OCI-LY7 (cell line): ENCODE measurements around the gene GMDS. TPM values are rescaled to one million over a fixed set of nuclear protein-coding genes. Genes with fewer than 3 reads are reported as not detected.

ENCODE experiments used
- BruUV-seq: library from RNA; stranded (reverse); fragments of 400-500 nt; replicated peaks from 2 replicates; lab custom pipeline; 2021; lab: Mats Ljungman, UMichigan
- CTCF ChIA-PET: fragments of 300-600 bp; sonication (Branson Sonifier 250); formaldehyde crosslinking; loops from one replicate; lab custom pipeline; 2022; ENCODE audit warnings: antibody characterized with exemption; ENCODE audit not compliant: unreplicated experiment; lab: Charles Lee
- POLR2A ChIA-PET: fragments of 300-600 bp; sonication (Branson Sonifier 250); formaldehyde crosslinking; loops from one replicate; lab custom pipeline; 2022; ENCODE audit warnings: antibody characterized with exemption; lab: Charles Lee
- DNase-seq: peaks from one replicate; pipeline ENCODE4 v3.0.0-alpha.2; 2015; ENCODE audit warnings: low spot score
- H2AFZ ChIP-seq: fragments of 200-600 bp; sonication (generic), shearing (Covaris generic); 2 replicates; pipeline ENCODE4 v1.6.1; 2014; ENCODE audit warnings: mild to moderate bottlenecking, antibody characterized with exemption, low read length, moderate library complexity
- H3K27ac ChIP-seq: fragments of 200-600 bp; sonication (generic); 2 replicates; pipeline ENCODE4 v1.5.1; 2014; ENCODE audit warnings: mixed run types, low read depth, mild to moderate bottlenecking, moderate library complexity, low read length, inconsistent platforms; ENCODE audit not compliant: poor library complexity, severe bottlenecking
- H3K36me3 ChIP-seq: fragments of 200-600 bp; sonication (generic); 2 replicates; pipeline ENCODE4 v1.6.1; 2014; ENCODE audit warnings: mild to moderate bottlenecking, antibody characterized with exemption, low read length, moderate library complexity, mixed read lengths; ENCODE audit not compliant: insufficient read depth
- H3K4me1 ChIP-seq: fragments of 200-600 bp; sonication (generic); 2 replicates; pipeline ENCODE4 v1.5.1; 2014; ENCODE audit warnings: mild to moderate bottlenecking, low read length; ENCODE audit not compliant: insufficient read depth, poor library complexity, severe bottlenecking
- H3K4me2 ChIP-seq: fragments of 200-600 bp; sonication (generic); 2 replicates; pipeline ENCODE4 v1.6.1; 2014; ENCODE audit warnings: mild to moderate bottlenecking, low read length
- H3K4me3 ChIP-seq: fragments of 200-600 bp; sonication (generic); 2 replicates; pipeline ENCODE4 v1.5.1; 2014; ENCODE audit warnings: mild to moderate bottlenecking, low read depth, low read length; ENCODE audit not compliant: poor library complexity, severe bottlenecking
- H3K79me2 ChIP-seq: fragments of 200-600 bp; sonication (generic); 2 replicates; pipeline ENCODE4 v1.6.1; 2016; ENCODE audit warnings: low read depth, mild to moderate bottlenecking, low read length, moderate library complexity, mixed read lengths; ENCODE audit not compliant: insufficient read depth
- H3K9me2 ChIP-seq: fragments of 200-600 bp; sonication (generic); 2 replicates; pipeline ENCODE4 v1.6.1; 2016; ENCODE audit warnings: mild to moderate bottlenecking, low read length, mixed read lengths; ENCODE audit not compliant: insufficient read depth
- H3K9me3 ChIP-seq: fragments of 200-600 bp; sonication (generic); 2 replicates; pipeline ENCODE4 v1.6.1; 2014; ENCODE audit warnings: mild to moderate bottlenecking, mixed run types, low read length, mixed read lengths
- H4K20me1 ChIP-seq: fragments of 200-600 bp; sonication (generic); 2 replicates; pipeline ENCODE4 v1.6.1; 2014; ENCODE audit warnings: mild to moderate bottlenecking, antibody characterized with exemption, low read length, moderate library complexity, mixed read lengths; ENCODE audit not compliant: insufficient read depth
- CTCF ChIP-seq: fragments of 200-600 bp; sonication (generic); conservative IDR thresholded peaks from 2 replicates; pipeline ENCODE4 v1.5.1; 2014; ENCODE audit warnings: mild to moderate bottlenecking, antibody characterized with exemption, low read length, moderate library complexity, mixed read lengths
- EZH2phosphoT487 ChIP-seq: fragments of 200-600 bp; sonication (generic); IDR thresholded peaks from 2 replicates; pipeline ENCODE4 v1.6.1; 2018; ENCODE audit warnings: low read depth, borderline replicate concordance, mild to moderate bottlenecking, mixed run types, antibody characterized with exemption, low read length, moderate library complexity, mixed read lengths
- intact Hi-C: fragments of 100-400 bp; cut with micrococcal nuclease; formaldehyde crosslinking; loops from one replicate; pipeline ENCODE4 v1.10.0; 2022; ENCODE audit not compliant: unreplicated experiment
- total RNA-seq, 2 experiments: library from RNA; depleted of rRNA in 1 of 2; stranded (reverse); fragments of >200 nt in 1 of 2; shearing (Covaris generic) in 1 of 2; gene quantifications; 2 replicates each; pipeline ENCODE4 v1.2.3, GENCODE V29; 2014 to 2022

The GMDS gene
- total RNA-seq, 2 experiments from 2014 or later: 9.9 to 26.8 TPM

GRCh38 chr6:1850840-1851157 lies 394.6 kb downstream of the GMDS start:
- intact Hi-C loops: no loop called here

GRCh38 chr6:1850121-1850839 lies 395.1 kb downstream of the GMDS start:
- Histone ChIP-seq H3K27ac (no peak overlapping the region), H3K4me1 (peaks cover 6% of the 10 kb centered on the region), H3K4me2 (no peak overlapping the region), H3K79me2 (no peaks in the 10 kb centered on the region), H3K4me3 (no peak overlapping the region), H3K36me3 (no peaks in the 10 kb centered on the region), H4K20me1 (no peaks in the 10 kb centered on the region), H3K9me3 (no peaks in the 10 kb centered on the region), H3K9me2 (no peaks in the 10 kb centered on the region), H2AFZ (no peak overlapping the region)
- intact Hi-C loops: no loop called here
- POLR2A ChIA-PET: interaction anchor here (0.6 kb wide), 2 partner anchors 91 to 402 kb away, joined by 3 to 5 read pairs; no protein-coding TSS in a partner anchor
- BruUV-seq: no TSS peak
- CTCF ChIA-PET: no interaction called here
- DNase-seq: no peak
- TF ChIP-seq EZH2phosphoT487 (no peak), CTCF (no peak)

More at GRCh38 chr6:1850840-1851157, 394.6 kb downstream of the GMDS start:
- no peak overlapping the region for H2AFZ ChIP-seq
- BruUV-seq: no TSS peak
- no peaks in the 10 kb centered on the region for H4K20me1 ChIP-seq
- H3K4me1 ChIP-seq: peaks cover 6% of the 10 kb centered on the region
- no peak for DNase-seq
- no peak for TF ChIP-seq EZH2phosphoT487
- no peak for TF ChIP-seq CTCF
- no peaks in the 10 kb centered on the region for H3K79me2 ChIP-seq
- no peaks in the 10 kb centered on the region for H3K36me3 ChIP-seq
- ChIA-PET CTCF (no interaction called here), POLR2A (no interaction called here)
- H3K9me2 ChIP-seq: no peaks in the 10 kb centered on the region
- H3K4me3 ChIP-seq: no peak overlapping the region
- no peak overlapping the region for H3K4me2 ChIP-seq
- no peaks in the 10 kb centered on the region for H3K9me3 ChIP-seq
- no peak overlapping the region for H3K27ac ChIP-seq

- H3K36me3 ChIP-seq: no peaks in the 10 kb centered on the region
- intact Hi-C loops: no loop called here
- ChIA-PET POLR2A (interaction anchor here (0.6 kb wide), 2 partner anchors 91 to 402 kb away, joined by 3 to 5 read pairs; no protein-coding TSS in a partner anchor), CTCF (no interaction called here)
- no peak overlapping the region for H3K4me2 ChIP-seq
- BruUV-seq: no TSS peak
- H3K9me3 ChIP-seq: no peaks in the 10 kb centered on the region
- peaks cover 6% of the 10 kb centered on the region for H3K4me1 ChIP-seq
- H2AFZ ChIP-seq: no peak overlapping the region
- TF ChIP-seq EZH2phosphoT487 (no peak), CTCF (no peak)
- no peak overlapping the region for H3K4me3 ChIP-seq
- no peaks in the 10 kb centered on the region for H3K9me2 ChIP-seq
- no peaks in the 10 kb centered on the region for H4K20me1 ChIP-seq
- DNase-seq: no peak
- H3K27ac ChIP-seq: no peak overlapping the region
- H3K79me2 ChIP-seq: no peaks in the 10 kb centered on the region
These were observed 395.7 kb downstream of the GMDS start for GRCh38 chr6:1849691-1850090.
